Endometrial microvascular endothelial cells (primary cell): Measurements from ENCODE around the gene TMOD1. TPM values are rescaled to one million over a fixed set of nuclear protein-coding genes. Genes with fewer than 3 reads are reported as not detected.
"Not testable (repeated sequence)": the region's sequence is repeated elsewhere in the genome, so short reads cannot be mapped to it uniquely, and the experiment has no call there.

ENCODE experiments used
- in situ Hi-C: cut with HindIII; loops from 2 replicates; pipeline ENCODE4 v1.10.0; 2017; ENCODE audit warnings: low sequenced_read_pairs, low pct_unique_long_range_greater_than_20kb; ENCODE audit errors: inconsistent ontology term
- total RNA-seq: library from RNA; depleted of rRNA; stranded (reverse); fragments of >200 nt; gene quantifications from one replicate; pipeline ENCODE4 v1.2.3, GENCODE V29; 2015; ENCODE audit errors: inconsistent ontology term

Gene TMOD1
- total RNA-seq, 1 donor from 2014 or later: 0.56 TPM

DNA sequence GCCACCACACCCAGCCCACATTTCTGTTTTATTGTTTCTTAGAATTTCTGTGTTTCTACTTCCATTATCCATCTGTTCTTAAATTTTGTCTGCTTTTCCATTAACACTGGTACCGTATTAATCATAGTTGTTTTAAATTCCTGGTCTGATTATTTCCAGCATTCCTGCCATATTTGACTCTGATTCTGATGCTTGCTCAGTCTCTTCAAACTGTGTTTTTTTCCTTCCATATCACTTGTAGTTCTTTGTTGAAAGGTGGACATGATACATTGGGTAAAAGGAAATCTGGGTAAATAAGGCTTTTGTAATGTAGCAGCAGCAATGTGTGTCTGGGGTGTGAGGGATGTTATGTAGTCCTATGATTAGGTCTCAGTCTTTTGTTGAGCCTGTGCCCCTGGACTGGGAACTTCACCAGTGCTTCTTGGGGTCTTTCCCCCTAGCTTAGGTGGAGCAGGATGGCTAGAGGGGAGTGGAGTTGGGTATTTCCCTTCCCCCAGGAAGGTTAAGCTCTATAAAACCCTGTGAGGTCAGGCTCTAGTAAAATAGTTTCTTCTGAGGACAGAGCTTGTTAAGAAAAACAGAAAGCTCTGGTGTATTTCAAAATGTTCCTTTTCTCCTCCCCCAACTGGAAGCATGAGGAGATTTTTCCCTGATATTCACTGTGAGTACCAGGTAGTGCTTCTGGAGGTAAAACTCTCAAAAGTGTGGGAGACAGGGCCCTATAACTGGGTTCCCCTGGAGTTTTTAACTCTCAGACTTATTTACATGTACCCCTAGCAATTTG is 10.1 kb upstream of the TMOD1 start:
- in situ Hi-C loops: no loop called here

GRCh38 chr9:97497558-97498375 is 3.7 kb upstream of the TMOD1 start:
- in situ Hi-C loops: not testable (repeated sequence)

DNA sequence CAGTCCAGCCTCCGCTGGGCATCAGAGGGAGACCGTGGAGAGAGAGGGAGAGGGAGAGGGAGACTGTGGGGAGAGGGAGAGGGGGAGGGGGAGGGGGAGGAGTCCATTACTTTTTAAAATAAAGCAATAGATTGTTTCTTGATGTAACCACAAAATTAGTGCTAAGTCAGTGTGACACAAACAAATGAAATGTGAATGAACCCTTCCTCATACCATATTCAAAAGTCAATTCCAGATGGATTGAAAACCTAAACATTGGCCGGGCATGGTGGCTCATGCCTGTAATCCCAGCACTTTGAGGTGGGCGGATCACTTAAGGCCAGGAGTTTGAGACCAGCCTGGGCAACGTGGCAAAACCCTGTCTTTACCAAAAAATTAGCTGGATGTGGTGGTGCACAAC is 2.6 kb upstream of the TMOD1 start:
- in situ Hi-C loops: not testable (repeated sequence)

GRCh38 chr9:97500263-97500662 is 1.2 kb upstream of the TMOD1 start:
- in situ Hi-C loops: no loop called here

GRCh38 chr9:97500765-97501176 is 695 bp upstream of the TMOD1 start:
- in situ Hi-C loops: no loop called here

DNA sequence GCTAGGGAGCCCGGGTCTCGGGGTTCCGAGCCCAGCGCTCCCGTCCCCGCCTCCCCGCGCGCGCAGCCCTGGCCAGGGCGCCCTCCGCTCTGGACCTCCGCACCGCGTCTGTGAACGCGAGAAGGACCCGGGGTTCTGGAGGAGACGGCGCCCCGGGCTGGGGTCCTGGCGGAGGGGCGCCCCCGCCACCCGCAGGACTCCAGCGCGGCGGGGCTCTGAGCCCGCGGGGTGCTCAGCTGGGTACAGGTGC is 431 bp downstream of the TMOD1 start:
- in situ Hi-C loops: no loop called here

- in situ Hi-C loops: no loop called here
Measured at GRCh38 chr9:97502222-97502983, 937 bp downstream of the TMOD1 start.

DNA sequence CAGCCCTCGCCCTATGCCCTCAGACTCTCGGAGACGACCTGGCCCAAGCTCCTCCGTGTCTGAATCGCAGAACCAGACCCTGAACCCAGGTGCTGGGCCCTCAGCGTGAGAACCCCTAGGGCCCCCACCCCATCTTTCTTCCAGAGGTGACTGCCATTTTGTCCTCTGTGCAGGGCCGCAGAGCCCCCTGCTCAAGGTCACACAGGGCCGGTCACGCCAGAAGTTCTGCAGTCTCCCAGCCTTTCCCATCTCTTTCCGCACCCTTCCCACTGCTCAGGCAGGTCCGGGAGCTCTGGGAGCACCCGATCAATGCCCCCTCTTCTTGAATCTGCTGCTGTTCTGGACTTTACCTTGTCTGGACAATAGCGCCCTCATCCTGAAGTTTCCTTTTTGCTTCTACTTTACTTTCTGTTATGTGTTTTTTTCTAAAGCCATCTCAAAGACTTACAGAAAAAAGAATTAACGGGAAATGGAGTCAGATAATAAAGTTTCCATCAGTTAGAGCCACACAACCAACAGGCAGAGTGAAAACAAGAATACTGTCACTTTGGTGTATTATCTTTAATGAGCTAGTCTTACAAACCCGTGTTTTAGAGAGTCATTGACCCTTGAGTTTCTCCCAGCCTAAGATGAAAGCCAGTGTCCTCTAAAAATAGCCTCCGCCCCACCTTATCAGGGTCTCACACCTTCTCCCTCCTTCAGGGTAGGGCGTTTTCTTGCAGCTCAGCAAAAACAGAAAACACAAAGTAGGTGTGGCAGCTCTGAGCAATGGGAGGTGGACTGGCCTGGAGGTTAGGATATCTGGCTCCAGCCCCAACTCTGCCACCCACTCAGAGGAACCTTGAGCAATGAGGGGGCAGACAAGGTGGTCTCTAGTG is 1.8 kb downstream of the TMOD1 start:
- in situ Hi-C loops: no loop called here

GRCh38 chr9:97503862-97504210 is 2.4 kb downstream of the TMOD1 start:
- in situ Hi-C loops: no loop called here

DNA sequence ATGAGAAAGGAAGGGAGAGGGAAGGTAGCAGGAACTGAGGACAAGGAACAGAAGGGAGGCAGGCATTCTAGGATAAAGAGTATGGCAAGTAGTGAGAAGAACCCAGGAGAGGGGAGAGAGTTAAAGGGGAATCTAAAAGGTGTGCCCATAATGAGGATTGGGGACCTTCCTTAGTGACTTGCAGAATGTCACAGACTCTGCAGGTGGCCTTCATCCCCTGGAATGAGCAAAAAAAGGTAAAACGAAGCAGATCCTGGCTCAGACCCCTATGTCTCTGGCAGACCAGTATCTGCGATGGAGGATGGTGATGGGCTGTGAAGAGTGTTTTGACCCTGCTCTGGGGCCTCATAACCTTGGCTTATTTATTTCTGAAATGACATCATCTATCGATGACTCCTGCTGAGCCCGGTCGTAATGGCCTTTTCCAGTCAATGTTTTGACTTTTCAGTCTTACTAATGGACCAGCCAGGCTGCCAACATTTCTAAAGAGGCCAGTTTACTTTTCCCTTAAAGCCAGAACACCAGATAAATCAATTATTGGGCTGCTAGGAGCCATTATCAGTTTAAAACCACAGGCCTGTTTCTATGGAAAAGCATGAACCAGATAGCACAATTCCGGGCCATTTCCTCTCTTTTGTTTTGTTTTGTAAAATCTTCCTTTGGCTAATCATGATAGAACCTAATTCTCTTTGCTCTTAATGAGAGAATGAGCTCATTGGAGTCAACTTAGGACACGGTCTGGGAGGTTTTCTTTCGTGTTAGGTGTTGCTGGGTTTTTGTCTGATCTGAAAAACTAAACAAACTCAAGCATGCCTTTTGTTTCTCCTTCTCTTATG is 3.1 kb downstream of the TMOD1 start:
- in situ Hi-C loops: no loop called here

GRCh38 chr9:97505845-97506244 is 4.4 kb downstream of the TMOD1 start:
- in situ Hi-C loops: no loop called here

- in situ Hi-C loops: no loop called here
Measured at GRCh38 chr9:97506306-97506705, 4.8 kb downstream of the TMOD1 start.

GRCh38 chr9:97506787-97507186 is 5.3 kb downstream of the TMOD1 start:
- in situ Hi-C loops: no loop called here

DNA sequence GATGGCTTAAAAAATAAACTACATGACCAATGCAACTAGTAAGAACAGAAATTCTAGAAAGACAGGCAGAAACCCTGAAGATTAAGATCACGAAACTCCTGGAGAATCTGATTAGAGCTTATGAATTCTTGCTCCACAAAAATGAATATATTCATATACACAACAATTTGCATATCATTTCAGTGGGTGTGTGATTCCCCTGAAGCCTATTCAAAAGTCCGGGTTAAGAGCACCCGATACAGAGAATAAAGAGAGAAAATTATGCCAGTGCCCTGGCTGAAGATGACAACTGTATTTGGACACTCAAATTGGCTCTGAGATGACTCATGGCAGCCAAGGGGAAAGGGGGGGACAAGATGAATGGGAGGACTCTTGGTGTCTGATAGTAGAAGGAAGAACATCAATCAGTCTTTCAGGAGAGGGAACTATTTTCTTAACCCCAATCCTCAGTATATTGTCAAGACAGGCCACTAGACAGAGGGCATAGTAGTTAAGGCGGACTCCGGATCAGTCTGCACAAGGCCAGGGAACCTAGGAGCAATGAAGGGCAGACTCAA is 6.0 kb downstream of the TMOD1 start:
- in situ Hi-C loops: no loop called here

DNA sequence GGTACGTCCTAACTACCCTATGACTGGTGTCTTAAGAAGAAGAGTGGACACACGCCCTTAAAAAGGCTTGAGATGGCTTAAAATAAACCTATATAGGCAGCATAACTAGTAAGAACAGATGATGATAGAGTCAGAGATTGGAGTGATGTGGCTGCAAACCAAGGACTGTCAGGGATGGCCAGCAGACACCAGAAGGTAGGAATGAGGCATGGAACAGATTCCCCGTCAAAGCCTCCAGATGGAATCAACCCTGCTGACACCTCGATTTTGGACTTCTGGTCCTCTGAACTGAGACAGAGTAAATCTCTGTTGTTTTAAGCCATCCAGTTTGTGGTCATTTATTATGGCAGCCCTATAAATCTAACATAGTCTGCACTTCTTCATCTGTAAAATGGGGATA is 7.4 kb downstream of the TMOD1 start:
- in situ Hi-C loops: no loop called here

DNA sequence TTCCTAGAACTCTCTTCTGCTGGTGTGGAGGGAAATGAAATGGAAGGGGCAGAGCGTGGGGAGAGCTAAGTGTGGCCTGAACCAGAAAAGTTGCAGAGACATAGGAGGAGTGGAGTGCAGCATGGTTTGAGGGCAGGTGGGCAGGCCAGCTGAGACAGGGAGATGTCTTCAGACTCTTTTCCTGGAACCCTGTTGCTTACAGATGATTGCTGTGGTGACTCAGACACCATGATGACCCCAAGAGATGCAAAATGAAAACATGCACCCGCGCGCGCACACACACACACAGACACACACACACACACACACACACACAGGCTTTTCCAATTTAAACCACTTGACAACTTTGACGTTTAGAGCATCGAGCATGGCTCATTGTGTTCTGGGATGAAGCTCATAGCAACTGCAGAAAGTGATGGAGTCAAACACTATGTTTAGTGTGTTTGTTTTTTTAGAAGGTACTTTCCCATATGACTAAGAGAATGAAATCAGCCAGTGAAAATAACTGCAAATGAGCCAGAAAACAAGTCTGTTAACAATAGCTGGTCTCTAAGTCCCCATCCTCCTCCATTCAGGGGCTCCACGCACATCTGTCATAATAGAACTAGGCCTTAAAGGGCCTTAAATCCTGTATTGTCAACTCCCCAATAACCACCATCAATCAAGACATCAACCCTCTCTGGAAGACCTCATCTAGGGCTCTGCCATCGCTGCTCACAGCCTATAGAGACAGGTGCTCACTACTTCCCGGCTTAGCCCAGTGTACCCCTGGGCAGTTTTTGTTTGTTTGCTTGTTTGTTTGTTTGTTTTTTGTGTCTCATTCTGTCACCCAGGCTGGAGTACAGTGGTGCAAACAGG is 9.6 kb downstream of the TMOD1 start:
- in situ Hi-C loops: no loop called here
